Brain microvascular endothelial cell (primary cell): Measurements from ENCODE around the gene TSPAN7.

ENCODE experiments used
- DNase-seq: peaks from one replicate; pipeline ENCODE4 v3.0.0-alpha.2; 2020
- H3K27ac ChIP-seq: fragments of 250-450 bp; sonication (Bioruptor Pico); 2 replicates; pipeline ENCODE4 v1.5.1; 2020; ENCODE audit warnings: mild to moderate bottlenecking, moderate library complexity
- H3K27me3 ChIP-seq: fragments of 250-450 bp; sonication (Bioruptor Pico); replicated peaks from 2 replicates; pipeline ENCODE4 v1.5.1; 2020; ENCODE audit warnings: mild to moderate bottlenecking
- H3K36me3 ChIP-seq: fragments of 250-450 bp; sonication (Bioruptor Pico); replicated peaks from 2 replicates; pipeline ENCODE4 v1.5.1; 2020; ENCODE audit warnings: mild to moderate bottlenecking
- H3K4me3 ChIP-seq: 2 replicates; pipeline ENCODE4 v1.5.1; 2011; ENCODE audit warnings: low read depth, mild to moderate bottlenecking, control low read depth, low read length, moderate library complexity
- in situ Hi-C: cut with HindIII; loops from 2 replicates; pipeline ENCODE4 v1.10.0; 2017; ENCODE audit warnings: low sequenced_read_pairs, low pct_ligation_motif_present
- TF ChIP-seq, protein P1 (sequence below): IDR thresholded peaks from 2 replicates; pipeline ENCODE4 v1.5.1; 2011; ENCODE audit warnings: low read depth, mild to moderate bottlenecking, moderate library complexity, low read length, control low read depth, inconsistent platforms; ENCODE audit errors: missing control alignments

TSPAN7 gene

GRCh38 chrX:38575888-38576287 is 14.5 kb downstream of the TSPAN7 start:
- no peak for DNase-seq
- no peaks in the 10 kb centered on the region for H3K27me3 ChIP-seq
- TF ChIP-seq, protein P1, sequence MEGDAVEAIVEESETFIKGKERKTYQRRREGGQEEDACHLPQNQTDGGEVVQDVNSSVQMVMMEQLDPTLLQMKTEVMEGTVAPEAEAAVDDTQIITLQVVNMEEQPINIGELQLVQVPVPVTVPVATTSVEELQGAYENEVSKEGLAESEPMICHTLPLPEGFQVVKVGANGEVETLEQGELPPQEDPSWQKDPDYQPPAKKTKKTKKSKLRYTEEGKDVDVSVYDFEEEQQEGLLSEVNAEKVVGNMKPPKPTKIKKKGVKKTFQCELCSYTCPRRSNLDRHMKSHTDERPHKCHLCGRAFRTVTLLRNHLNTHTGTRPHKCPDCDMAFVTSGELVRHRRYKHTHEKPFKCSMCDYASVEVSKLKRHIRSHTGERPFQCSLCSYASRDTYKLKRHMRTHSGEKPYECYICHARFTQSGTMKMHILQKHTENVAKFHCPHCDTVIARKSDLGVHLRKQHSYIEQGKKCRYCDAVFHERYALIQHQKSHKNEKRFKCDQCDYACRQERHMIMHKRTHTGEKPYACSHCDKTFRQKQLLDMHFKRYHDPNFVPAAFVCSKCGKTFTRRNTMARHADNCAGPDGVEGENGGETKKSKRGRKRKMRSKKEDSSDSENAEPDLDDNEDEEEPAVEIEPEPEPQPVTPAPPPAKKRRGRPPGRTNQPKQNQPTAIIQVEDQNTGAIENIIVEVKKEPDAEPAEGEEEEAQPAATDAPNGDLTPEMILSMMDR: no peak
- H3K4me3 ChIP-seq: no peak overlapping the region
- H3K36me3 ChIP-seq: no peaks in the 10 kb centered on the region
- in situ Hi-C loops: no loop called here
- no peak overlapping the region for H3K27ac ChIP-seq

- Histone ChIP-seq H3K4me3 (no peak overlapping the region), H3K27ac (no peak overlapping the region), H3K27me3 (no peaks in the 10 kb centered on the region), H3K36me3 (no peaks in the 10 kb centered on the region)
- TF ChIP-seq, protein P1: no peak
- in situ Hi-C loops: no loop called here
- DNase-seq: no peak
Measured at GRCh38 chrX:38577738-38578137, 16.4 kb downstream of the TSPAN7 start.

GRCh38 chrX:38578167-38578566 is 16.8 kb downstream of the TSPAN7 start:
- no peak for DNase-seq
- in situ Hi-C loops: no loop called here
- no peaks in the 10 kb centered on the region for H3K27me3 ChIP-seq
- H3K36me3 ChIP-seq: no peaks in the 10 kb centered on the region
- TF ChIP-seq, protein P1: no peak
- no peak overlapping the region for H3K4me3 ChIP-seq
- no peak overlapping the region for H3K27ac ChIP-seq

- Histone ChIP-seq H3K27me3 (no peaks in the 10 kb centered on the region), H3K27ac (no peak overlapping the region), H3K36me3 (no peaks in the 10 kb centered on the region), H3K4me3 (no peak overlapping the region)
- DNase-seq: no peak
- TF ChIP-seq, protein P1: no peak
- in situ Hi-C loops: no loop called here
Measured at GRCh38 chrX:38583181-38583580, 21.8 kb downstream of the TSPAN7 start.

- DNase-seq: no peak
- Histone ChIP-seq H3K4me3 (no peak overlapping the region), H3K27me3 (no peaks in the 10 kb centered on the region), H3K36me3 (no peaks in the 10 kb centered on the region), H3K27ac (no peak overlapping the region)
- TF ChIP-seq, protein P1: no peak
- in situ Hi-C loops: no loop called here
Measured at GRCh38 chrX:38594434-38594833, 33.1 kb downstream of the TSPAN7 start.

- Histone ChIP-seq H3K27ac (no peak overlapping the region), H3K4me3 (no peak overlapping the region), H3K36me3 (no peaks in the 10 kb centered on the region), H3K27me3 (no peaks in the 10 kb centered on the region)
- TF ChIP-seq, protein P1: no peak
- in situ Hi-C loops: no loop called here
- DNase-seq: no peak
Measured at GRCh38 chrX:38595801-38596200, 34.5 kb downstream of the TSPAN7 start.
